WI38 (cell line): ENCODE data around the gene DCAF11.
A peak's percentile ranks its signal among the peaks of the same experiment; 100 is the strongest.

ENCODE experiments used
- H3K4me3 ChIP-seq: 2 replicates; pipeline ENCODE4 v1.5.1; 2011; ENCODE audit warnings: low read depth, mild to moderate bottlenecking, control low read depth, low read length
- CTCF ChIP-seq: IDR thresholded peaks from 2 replicates; pipeline ENCODE4 v1.5.1; 2012; ENCODE audit warnings: low read depth, mild to moderate bottlenecking, control low read depth, low read length

Gene DCAF11

GRCh38 chr14:24086193-24086955 is 28.2 kb upstream of the DCAF11 start:
- H3K4me3 ChIP-seq, result no peak overlapping the region
- no peak for TF ChIP-seq CTCF

DNA sequence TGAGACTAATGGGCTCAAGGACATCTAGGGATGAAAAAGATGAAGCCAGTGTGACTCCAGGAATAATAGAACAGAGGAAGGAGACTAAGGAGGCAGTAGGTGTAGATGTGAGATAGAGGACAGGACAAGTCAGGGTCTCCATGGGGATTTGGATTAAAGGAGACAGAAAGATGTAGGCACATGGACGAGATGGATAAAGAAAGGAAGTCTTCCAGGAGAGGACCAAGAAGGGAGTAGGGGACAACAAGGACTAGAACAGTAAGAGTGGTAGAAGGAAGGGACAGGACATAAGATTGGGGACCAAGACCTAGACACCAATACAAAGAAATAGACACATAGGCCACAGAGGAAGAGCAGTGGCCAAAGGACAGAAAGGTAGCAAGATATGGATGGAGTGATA is 27.6 kb upstream of the DCAF11 start:
- TF ChIP-seq CTCF, result no peak
- H3K4me3 ChIP-seq, result no peak overlapping the region

GRCh38 chr14:24088095-24088494 is 26.5 kb upstream of the DCAF11 start:
- TF ChIP-seq CTCF, result no peak
- H3K4me3 ChIP-seq, result no peak overlapping the region

DNA sequence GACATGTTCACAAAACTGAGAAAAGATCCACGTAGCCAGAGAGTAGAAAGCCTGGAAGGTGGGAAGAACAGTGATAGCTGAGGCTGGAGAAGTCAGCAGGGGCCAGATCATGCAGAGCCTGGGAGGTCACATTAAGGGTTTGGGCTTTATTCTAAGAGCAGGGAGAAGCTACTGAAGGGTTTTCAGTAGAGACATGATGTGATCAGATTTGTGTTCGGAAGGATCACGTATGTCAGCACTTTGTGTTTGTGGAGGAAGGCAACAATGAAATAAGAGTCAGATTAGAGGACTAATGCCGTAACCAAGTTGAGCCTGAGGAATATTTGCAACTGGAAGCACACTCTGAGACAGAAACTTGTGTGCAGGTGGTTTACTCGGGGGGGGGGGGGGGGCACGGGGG is 24.7 kb upstream of the DCAF11 start:
- TF ChIP-seq CTCF, result no peak
- H3K4me3 ChIP-seq, result no peak overlapping the region

- H3K4me3 ChIP-seq, result no peak overlapping the region
- no peak for TF ChIP-seq CTCF
Observed at GRCh38 chr14:24092110-24092504, 22.5 kb upstream of the DCAF11 start.

GRCh38 chr14:24092505-24093206 is 21.9 kb upstream of the DCAF11 start:
- H3K4me3 ChIP-seq, result no peak overlapping the region
- no peak for TF ChIP-seq CTCF

- TF ChIP-seq CTCF, result no peak
- H3K4me3 ChIP-seq, result peak overlapping the region; percentile 74
Observed at GRCh38 chr14:24093207-24093900, 21.2 kb upstream of the DCAF11 start.
